SU-DHL-6 (cell line): ENCODE data around the gene NPIPB4.
"Not testable (repeated sequence)": the region's sequence is repeated elsewhere in the genome, so short reads cannot be mapped to it uniquely, and the experiment has no call there.

Source experiments
- H2AFZ ChIP-seq: fragments of 200-600 bp; sonication (generic); 2 replicates; pipeline ENCODE4 v1.6.1; 2014; ENCODE audit warnings: low read depth, mild to moderate bottlenecking, moderate library complexity, mixed read lengths, antibody characterized with exemption, low read length; ENCODE audit not compliant: severe bottlenecking
- H3F3A ChIP-seq: fragments of 200-600 bp; shearing (Covaris generic); 2 replicates; pipeline ENCODE4 v1.6.0; 2016; ENCODE audit warnings: antibody characterized with exemption, mild to moderate bottlenecking; ENCODE audit not compliant: insufficient read depth
- H3K27ac ChIP-seq: fragments of 200-600 bp; sonication (generic); 2 replicates; pipeline ENCODE4 v1.5.1; 2016; ENCODE audit warnings: low read depth, mild to moderate bottlenecking, low read length, moderate library complexity, mixed read lengths
- H3K27me3 ChIP-seq: fragments of 200-600 bp; sonication (generic), shearing (Covaris generic); 2 replicates; pipeline ENCODE4 v1.6.0; 2014; ENCODE audit warnings: mild to moderate bottlenecking, low read length
- H3K36me3 ChIP-seq: fragments of 200-600 bp; sonication (generic); 2 replicates; pipeline ENCODE4 v1.6.1; 2014; ENCODE audit warnings: mild to moderate bottlenecking, low read length, mixed read lengths
- H3K4me2 ChIP-seq: fragments of 300-600, 200-600 bp; shearing (Covaris generic), sonication (generic); 2 replicates; pipeline ENCODE4 v1.6.0; 2014; ENCODE audit warnings: low read length, low read depth, mild to moderate bottlenecking; ENCODE audit not compliant: poor library complexity, severe bottlenecking
- H3K4me3 ChIP-seq: fragments of 200-600 bp; sonication (generic); 2 replicates; pipeline ENCODE4 v1.5.1; 2014; ENCODE audit warnings: antibody characterized with exemption, low read length, mild to moderate bottlenecking, mixed read lengths; ENCODE audit not compliant: insufficient read depth, poor library complexity, severe bottlenecking
- H3K79me2 ChIP-seq: fragments of 200-600 bp; sonication (generic); 2 replicates; pipeline ENCODE4 v1.6.1; 2014; ENCODE audit warnings: mild to moderate bottlenecking, low read length, moderate library complexity; ENCODE audit not compliant: insufficient read depth
- H3K9ac ChIP-seq: fragments of 200-600 bp; sonication (generic); 2 replicates; pipeline ENCODE4 v1.7.0; 2014; ENCODE audit warnings: mild to moderate bottlenecking, low read length
- H3K9me2 ChIP-seq: fragments of 200-600 bp; sonication (generic); replicated peaks from 2 replicates; pipeline ENCODE4 v1.6.1; 2014; ENCODE audit warnings: low read length; ENCODE audit not compliant: insufficient read depth
- H3K9me3 ChIP-seq: fragments of 200-600 bp; sonication (generic); 2 replicates; pipeline ENCODE4 v1.6.1; 2014; ENCODE audit warnings: low read length, mixed read lengths; ENCODE audit not compliant: insufficient read depth
- H4K20me1 ChIP-seq: fragments of 200-600 bp; sonication (generic); 2 replicates; pipeline ENCODE4 v1.6.1; 2014; ENCODE audit warnings: low read depth, mild to moderate bottlenecking, antibody characterized with exemption, low read length, moderate library complexity, mixed read lengths

NPIPB4 gene

GRCh38 chr16:21857656-21858055 lies at the start of gene NPIPB4:
TSS of gene NPIPB4 (minus strand) at chr16:21857756. CDS start at chr16:21857378, 378 bp downstream.
- not testable (repeated sequence) for H2AFZ ChIP-seq, H3K4me2 ChIP-seq, H3K27ac ChIP-seq, H3K79me2 ChIP-seq, H3K9me3 ChIP-seq, H4K20me1 ChIP-seq, H3F3A ChIP-seq, H3K27me3 ChIP-seq, H3K4me3 ChIP-seq, H3K9me2 ChIP-seq, H3K36me3 ChIP-seq, H3K9ac ChIP-seq

- H3K4me3 ChIP-seq, H3K79me2 ChIP-seq, H3K4me2 ChIP-seq, H2AFZ ChIP-seq, H3K9ac ChIP-seq, H4K20me1 ChIP-seq, H3K9me2 ChIP-seq, H3K9me3 ChIP-seq, H3K27me3 ChIP-seq, H3K27ac ChIP-seq, H3F3A ChIP-seq, H3K36me3 ChIP-seq: not testable (repeated sequence)
These were observed 41.4 kb upstream of the NPIPB4 start for GRCh38 chr16:21898998-21899397.

GRCh38 chr16:21881988-21882387 lies 24.4 kb upstream of the NPIPB4 start:
- not testable (repeated sequence) for H3K79me2 ChIP-seq, H3K27ac ChIP-seq, H3K9me2 ChIP-seq, H3K9me3 ChIP-seq, H4K20me1 ChIP-seq, H3K9ac ChIP-seq, H3F3A ChIP-seq, H3K27me3 ChIP-seq, H3K36me3 ChIP-seq, H3K4me2 ChIP-seq, H2AFZ ChIP-seq, H3K4me3 ChIP-seq

- not testable (repeated sequence) for H3K4me2 ChIP-seq
These were observed 20.4 kb downstream of the NPIPB4 start for GRCh38 chr16:21837186-21837585.

GRCh38 chr16:21836334-21836733 lies 21.2 kb downstream of the NPIPB4 start:
- not testable (repeated sequence) for H3K9me3 ChIP-seq, H3K4me2 ChIP-seq, H3K9ac ChIP-seq, H3K4me3 ChIP-seq, H4K20me1 ChIP-seq, H3K79me2 ChIP-seq, H3K27ac ChIP-seq, H3K9me2 ChIP-seq, H3K36me3 ChIP-seq, H3F3A ChIP-seq, H2AFZ ChIP-seq, H3K27me3 ChIP-seq

More at GRCh38 chr16:21837186-21837585, 20.4 kb downstream of the NPIPB4 start:
- not testable (repeated sequence) for H4K20me1 ChIP-seq, H3K9me2 ChIP-seq, H3F3A ChIP-seq, H3K9ac ChIP-seq, H3K9me3 ChIP-seq, H3K79me2 ChIP-seq, H3K36me3 ChIP-seq, H2AFZ ChIP-seq, H3K27me3 ChIP-seq, H3K4me3 ChIP-seq, H3K27ac ChIP-seq

GRCh38 chr16:21835747-21836146 lies 21.8 kb downstream of the NPIPB4 start:
- H3K9me2 ChIP-seq, H3K4me2 ChIP-seq, H3K27me3 ChIP-seq, H3K9me3 ChIP-seq, H3K9ac ChIP-seq, H3K4me3 ChIP-seq, H3K36me3 ChIP-seq, H3F3A ChIP-seq, H2AFZ ChIP-seq, H3K79me2 ChIP-seq, H3K27ac ChIP-seq, H4K20me1 ChIP-seq: not testable (repeated sequence)

- not testable (repeated sequence) for H3K36me3 ChIP-seq, H3K9me3 ChIP-seq, H4K20me1 ChIP-seq, H3K9ac ChIP-seq, H3K9me2 ChIP-seq, H3K27ac ChIP-seq, H3K27me3 ChIP-seq, H2AFZ ChIP-seq, H3F3A ChIP-seq, H3K4me3 ChIP-seq, H3K4me2 ChIP-seq, H3K79me2 ChIP-seq
These were observed 23.3 kb downstream of the NPIPB4 start for GRCh38 chr16:21834211-21834610.

- not testable (repeated sequence) for H3K9me3 ChIP-seq, H2AFZ ChIP-seq, H3K4me2 ChIP-seq, H3K27me3 ChIP-seq, H3K36me3 ChIP-seq, H3K27ac ChIP-seq, H4K20me1 ChIP-seq, H3K4me3 ChIP-seq, H3K9me2 ChIP-seq, H3K79me2 ChIP-seq, H3F3A ChIP-seq, H3K9ac ChIP-seq
These were observed 27.6 kb downstream of the NPIPB4 start for GRCh38 chr16:21829929-21830328.
